Loucy (cell line): ENCODE data around the gene MYO18B.

Experiments used
- EZH2phosphoT487 ChIP-seq: fragments of 200-600 bp; IDR thresholded peaks from 2 replicates; pipeline ENCODE4 v1.6.1; 2018; ENCODE audit warnings: antibody characterized with exemption, mild to moderate bottlenecking, moderate library complexity, borderline replicate concordance
- TF ChIP-seq, protein P1 (sequence below): fragments of 200-600 bp; sonication (generic); conservative IDR thresholded peaks from 2 replicates; pipeline ENCODE4 v1.5.1; 2014; ENCODE audit warnings: mild to moderate bottlenecking, antibody characterized with exemption, low read length

GRCh38 chr22:25869771-25870170, 127.8 kb downstream of the MYO18B start:
- TF ChIP-seq, protein P1, sequence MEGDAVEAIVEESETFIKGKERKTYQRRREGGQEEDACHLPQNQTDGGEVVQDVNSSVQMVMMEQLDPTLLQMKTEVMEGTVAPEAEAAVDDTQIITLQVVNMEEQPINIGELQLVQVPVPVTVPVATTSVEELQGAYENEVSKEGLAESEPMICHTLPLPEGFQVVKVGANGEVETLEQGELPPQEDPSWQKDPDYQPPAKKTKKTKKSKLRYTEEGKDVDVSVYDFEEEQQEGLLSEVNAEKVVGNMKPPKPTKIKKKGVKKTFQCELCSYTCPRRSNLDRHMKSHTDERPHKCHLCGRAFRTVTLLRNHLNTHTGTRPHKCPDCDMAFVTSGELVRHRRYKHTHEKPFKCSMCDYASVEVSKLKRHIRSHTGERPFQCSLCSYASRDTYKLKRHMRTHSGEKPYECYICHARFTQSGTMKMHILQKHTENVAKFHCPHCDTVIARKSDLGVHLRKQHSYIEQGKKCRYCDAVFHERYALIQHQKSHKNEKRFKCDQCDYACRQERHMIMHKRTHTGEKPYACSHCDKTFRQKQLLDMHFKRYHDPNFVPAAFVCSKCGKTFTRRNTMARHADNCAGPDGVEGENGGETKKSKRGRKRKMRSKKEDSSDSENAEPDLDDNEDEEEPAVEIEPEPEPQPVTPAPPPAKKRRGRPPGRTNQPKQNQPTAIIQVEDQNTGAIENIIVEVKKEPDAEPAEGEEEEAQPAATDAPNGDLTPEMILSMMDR, result no peak
- no peak for TF ChIP-seq EZH2phosphoT487
